ENCODE measurements around the gene GPR143. TPM values are rescaled to one million over a fixed set of nuclear protein-coding genes. Genes with fewer than 3 reads are reported as not detected.
"Not testable (repeated sequence)": the region's sequence is repeated elsewhere in the genome, so short reads cannot be mapped to it uniquely, and the experiment has no call there.

GPR143 gene
- total RNA-seq, result 2.4 and 2.7 TPM in 2 replicates
- long read RNA-seq, partial matches to known transcripts, result 0 of 1 reads
- long read RNA-seq, other reads (novel, unspliced or antisense), result 1 of 1 reads

DNA sequence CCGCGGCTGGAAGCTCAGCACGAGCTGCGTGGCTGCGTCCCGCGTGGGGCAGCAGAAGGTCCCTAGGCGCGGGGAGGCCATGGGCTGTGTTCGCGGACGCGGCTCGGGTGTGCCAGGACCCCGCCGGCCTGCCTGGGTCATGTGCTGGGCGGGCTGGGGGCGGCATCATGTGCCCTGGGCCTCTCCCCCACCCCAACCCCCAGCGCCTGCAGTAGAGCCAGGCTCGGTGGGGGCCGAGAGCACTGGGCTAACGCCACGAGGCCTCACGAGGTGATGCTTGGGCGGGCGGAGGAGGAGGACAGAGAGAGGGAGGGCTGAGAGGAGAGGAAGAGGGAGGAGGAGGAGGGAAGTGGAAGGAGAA lies at the start of gene GPR143:
Gene GPR143, minus strand, starts transcription at position 111 of the 361 bp plus-strand sequence. Its CDS starts 30 bp downstream, at position 81.
- peaks cover 16% of the 10 kb centered on the region for H3K27me3 Mint-ChIP-seq (ENCODE audit: low read depth)
- no peak for DNase-seq (ENCODE audit: low read depth, low spot score)
- H3K27ac Mint-ChIP-seq (ENCODE audit: unreplicated experiment), result no peak within 1 kb of the TSS
- TF ChIP-seq, protein P1, sequence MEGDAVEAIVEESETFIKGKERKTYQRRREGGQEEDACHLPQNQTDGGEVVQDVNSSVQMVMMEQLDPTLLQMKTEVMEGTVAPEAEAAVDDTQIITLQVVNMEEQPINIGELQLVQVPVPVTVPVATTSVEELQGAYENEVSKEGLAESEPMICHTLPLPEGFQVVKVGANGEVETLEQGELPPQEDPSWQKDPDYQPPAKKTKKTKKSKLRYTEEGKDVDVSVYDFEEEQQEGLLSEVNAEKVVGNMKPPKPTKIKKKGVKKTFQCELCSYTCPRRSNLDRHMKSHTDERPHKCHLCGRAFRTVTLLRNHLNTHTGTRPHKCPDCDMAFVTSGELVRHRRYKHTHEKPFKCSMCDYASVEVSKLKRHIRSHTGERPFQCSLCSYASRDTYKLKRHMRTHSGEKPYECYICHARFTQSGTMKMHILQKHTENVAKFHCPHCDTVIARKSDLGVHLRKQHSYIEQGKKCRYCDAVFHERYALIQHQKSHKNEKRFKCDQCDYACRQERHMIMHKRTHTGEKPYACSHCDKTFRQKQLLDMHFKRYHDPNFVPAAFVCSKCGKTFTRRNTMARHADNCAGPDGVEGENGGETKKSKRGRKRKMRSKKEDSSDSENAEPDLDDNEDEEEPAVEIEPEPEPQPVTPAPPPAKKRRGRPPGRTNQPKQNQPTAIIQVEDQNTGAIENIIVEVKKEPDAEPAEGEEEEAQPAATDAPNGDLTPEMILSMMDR (conservative IDR thresholded peaks at IDR 0.05), result no peak
- H3K36me3 Mint-ChIP-seq (ENCODE audit: low read depth), result peaks cover 3% of the 10 kb centered on the region
- peaks cover 3% of the 10 kb centered on the region for H3K4me1 Mint-ChIP-seq
- no peak within 1 kb of the TSS for H3K4me3 Mint-ChIP-seq
- no peaks in the 10 kb centered on the region for H3K9me3 Mint-ChIP-seq

DNA sequence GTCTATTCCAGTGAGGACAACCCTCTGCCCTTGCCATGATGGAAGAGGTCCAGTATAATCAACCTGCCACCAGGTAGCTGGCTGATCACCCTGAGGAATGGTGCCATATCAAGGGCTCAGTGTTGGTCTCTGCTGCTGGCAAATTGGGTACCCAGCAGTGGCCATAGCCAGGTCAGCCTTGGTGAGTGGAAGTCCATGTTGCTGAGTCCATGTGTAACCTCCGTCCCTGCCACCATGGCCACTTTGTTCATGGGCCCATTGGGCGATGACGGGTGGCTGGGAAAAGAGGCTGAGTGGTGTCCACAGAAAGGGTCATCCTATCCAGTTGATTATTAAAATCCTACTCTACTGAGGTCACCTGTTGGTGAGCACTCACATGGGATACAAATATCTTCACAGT lies 45.4 kb upstream of the GPR143 start:
- not testable (repeated sequence) for H3K27ac Mint-ChIP-seq (ENCODE audit: unreplicated experiment); H3K4me1 Mint-ChIP-seq; DNase-seq (ENCODE audit: low read depth, low spot score); H3K36me3 Mint-ChIP-seq (ENCODE audit: low read depth); H3K4me3 Mint-ChIP-seq
- H3K27me3 Mint-ChIP-seq (ENCODE audit: low read depth), result peaks cover 49% of the 10 kb centered on the region
- H3K9me3 Mint-ChIP-seq, result peaks cover 13% of the 10 kb centered on the region

DNA sequence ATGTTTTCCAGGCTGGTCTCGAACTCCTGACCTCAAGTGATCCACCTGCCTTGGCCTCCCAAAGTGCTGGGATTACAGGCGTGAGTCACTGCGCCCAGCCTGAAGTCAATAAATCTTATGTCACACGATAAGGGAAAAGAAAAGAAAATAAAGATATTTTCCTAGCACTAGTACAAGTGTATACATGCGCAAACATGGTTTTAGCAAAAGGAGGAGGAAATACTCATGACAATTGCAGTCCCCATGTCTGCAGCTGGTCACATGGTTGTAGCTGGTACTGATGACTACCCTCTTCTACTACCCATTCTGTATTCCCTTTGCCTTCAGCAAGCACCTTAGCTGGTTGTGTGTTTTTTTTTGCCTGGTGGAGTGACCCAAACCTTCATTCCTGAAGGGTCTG lies 44.2 kb upstream of the GPR143 start:
- not testable (repeated sequence) for H3K36me3 Mint-ChIP-seq (ENCODE audit: low read depth); H3K27ac Mint-ChIP-seq (ENCODE audit: unreplicated experiment); H3K4me3 Mint-ChIP-seq; DNase-seq (ENCODE audit: low read depth, low spot score); H3K4me1 Mint-ChIP-seq
- Mint-ChIP-seq H3K27me3 (ENCODE audit: low read depth) (peaks cover 41% of the 10 kb centered on the region), H3K9me3 (peaks cover 13% of the 10 kb centered on the region)

DNA sequence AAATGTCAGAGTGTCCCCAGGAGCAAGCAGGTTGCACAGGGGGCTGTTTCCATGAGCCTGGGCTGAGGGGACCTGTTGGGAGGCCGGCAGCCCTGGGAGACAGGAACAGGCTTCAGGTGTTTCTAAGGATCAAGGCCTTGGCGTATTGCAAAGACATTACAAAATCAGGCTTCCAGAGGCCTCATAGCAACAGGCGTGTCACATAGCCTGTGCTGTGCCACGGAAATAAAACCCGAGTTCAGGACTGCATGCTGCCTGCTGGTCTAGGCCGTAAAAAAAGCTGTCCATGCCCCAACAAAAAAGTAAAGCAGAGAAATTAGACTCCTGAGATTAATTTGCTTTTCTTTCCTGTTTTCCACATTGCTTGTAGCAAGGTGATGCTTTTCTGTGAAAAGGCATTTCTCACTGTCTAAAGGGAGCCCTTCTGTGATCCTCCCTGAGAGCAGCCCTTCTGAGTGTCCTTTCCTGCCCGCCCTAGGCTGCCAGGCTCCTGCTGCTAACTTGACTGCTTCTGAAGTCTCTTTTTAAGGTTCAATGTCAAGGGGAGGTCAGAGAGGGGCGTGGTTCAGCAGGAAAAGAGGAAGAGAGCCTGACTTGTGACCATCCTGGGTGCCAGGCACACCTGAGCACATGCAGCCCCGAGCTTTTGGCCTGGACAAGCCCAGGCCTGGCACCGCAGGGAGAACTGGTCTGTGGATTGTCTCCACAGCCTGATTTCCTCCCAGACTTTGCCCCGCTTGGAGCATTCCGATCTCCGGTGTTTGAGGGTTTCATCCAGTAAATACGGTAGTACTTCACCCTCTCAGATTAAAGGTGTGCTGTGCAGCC lies 41.9 kb upstream of the GPR143 start:
- no peak for DNase-seq (ENCODE audit: low read depth, low spot score)
- Mint-ChIP-seq H3K4me3 (no peak overlapping the region), H3K9me3 (peaks cover 6% of the 10 kb centered on the region), H3K36me3 (ENCODE audit: low read depth) (peaks cover 4% of the 10 kb centered on the region), H3K27ac (ENCODE audit: unreplicated experiment) (no peak overlapping the region), H3K4me1 (no peaks in the 10 kb centered on the region), H3K27me3 (ENCODE audit: low read depth) (peaks cover 22% of the 10 kb centered on the region)
- TF ChIP-seq, protein P1 (conservative IDR thresholded peaks at IDR 0.05), result no peak

DNA sequence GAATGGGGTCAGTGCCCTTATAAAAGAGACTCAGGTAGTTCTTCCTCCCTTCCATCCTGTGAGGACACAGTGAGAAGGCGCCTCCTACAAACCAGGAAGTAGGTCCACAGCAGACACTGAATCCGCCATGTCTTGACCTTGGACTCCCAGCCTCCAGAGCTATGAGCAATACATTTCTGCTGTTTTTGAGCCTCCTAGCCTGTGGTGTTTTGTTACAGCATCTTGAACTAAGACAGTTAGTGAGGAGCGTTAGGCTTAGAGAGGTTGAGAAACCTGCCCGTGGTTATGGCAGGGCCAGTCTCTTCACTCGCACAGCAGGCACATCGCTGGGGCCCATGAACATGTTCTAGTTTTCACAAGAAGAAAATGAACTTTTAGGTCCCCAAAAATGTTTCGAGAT lies 40.3 kb upstream of the GPR143 start:
- peaks cover 16% of the 10 kb centered on the region for H3K27me3 Mint-ChIP-seq (ENCODE audit: low read depth)
- no peak overlapping the region for H3K27ac Mint-ChIP-seq (ENCODE audit: unreplicated experiment)
- no peaks in the 10 kb centered on the region for H3K4me1 Mint-ChIP-seq
- H3K36me3 Mint-ChIP-seq (ENCODE audit: low read depth), result peaks cover 5% of the 10 kb centered on the region
- no peak for DNase-seq (ENCODE audit: low read depth, low spot score)
- H3K9me3 Mint-ChIP-seq, result peaks cover 3% of the 10 kb centered on the region
- H3K4me3 Mint-ChIP-seq, result no peak overlapping the region
- TF ChIP-seq, protein P1 (conservative IDR thresholded peaks at IDR 0.05), result no peak

DNA sequence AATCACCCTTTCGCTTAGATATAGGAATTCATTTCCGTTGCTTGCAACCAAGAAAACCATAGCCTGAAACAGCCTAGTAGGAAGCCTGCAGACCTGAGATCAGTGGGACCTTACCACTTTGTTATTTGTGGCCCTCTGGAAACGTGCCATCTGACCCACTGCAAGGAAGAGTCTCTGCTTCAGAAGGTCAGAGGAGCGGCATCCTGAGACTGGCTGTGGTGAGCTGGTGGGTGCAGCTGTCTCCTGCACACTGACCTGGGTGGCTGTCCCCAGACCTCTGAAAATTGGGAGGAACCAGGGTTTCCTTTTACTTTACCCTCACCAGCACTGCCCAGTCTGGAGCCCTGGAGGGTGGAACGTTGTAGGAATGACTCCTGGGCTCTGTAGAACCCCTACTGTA lies 38.8 kb upstream of the GPR143 start:
- no peak for DNase-seq (ENCODE audit: low read depth, low spot score)
- Mint-ChIP-seq H3K27ac (ENCODE audit: unreplicated experiment) (no peak overlapping the region), H3K9me3 (peaks cover 12% of the 10 kb centered on the region), H3K4me1 (no peaks in the 10 kb centered on the region), H3K27me3 (ENCODE audit: low read depth) (peaks cover 4% of the 10 kb centered on the region), H3K4me3 (no peak overlapping the region), H3K36me3 (ENCODE audit: low read depth) (peaks cover 13% of the 10 kb centered on the region)
- TF ChIP-seq, protein P1 (conservative IDR thresholded peaks at IDR 0.05), result no peak
